Activated CD8-positive, alpha-beta T cell treated with anti-CD3 and anti-CD28 coated beads for 36 hours (primary cell): ENCODE measurements around the gene ELAVL3. TPM values are rescaled to one million over a fixed set of nuclear protein-coding genes. Genes with fewer than 3 reads are reported as not detected.

ENCODE experiments used
- ATAC-seq: fragments of 200-7000 bp; cut with Tn5 transposase; one replicate; pipeline ENCODE4 v1.10.0; 2021; ENCODE audit warnings: mild to moderate bottlenecking, moderate library complexity
- CTCF ChIA-PET: fragments of 350-600 bp; sonication (Branson Sonifier 250); formaldehyde crosslinking; loops from one replicate; lab custom pipeline; 2021; ENCODE audit warnings: antibody characterized with exemption; lab: Charles Lee
- POLR2A ChIA-PET: fragments of 350-600 bp; sonication (Branson Sonifier 250); formaldehyde crosslinking; loops from one replicate; lab custom pipeline; 2021; ENCODE audit warnings: antibody characterized with exemption; lab: Charles Lee
- DNase-seq: peaks from one replicate; pipeline ENCODE4 v3.0.0-alpha.2; 2020
- H3K27ac Mint-ChIP-seq: one replicate; pipeline ENCODE4 v1.8.0; 2021; ENCODE audit warnings: mild to moderate bottlenecking, mixed read lengths
- H3K27me3 Mint-ChIP-seq: one replicate; pipeline ENCODE4 v1.8.0; 2021; ENCODE audit warnings: mixed read lengths
- H3K36me3 Mint-ChIP-seq: one replicate; pipeline ENCODE4 v1.8.0; 2021; ENCODE audit warnings: low read depth, mixed read lengths
- H3K4me1 Mint-ChIP-seq: one replicate; pipeline ENCODE4 v1.8.0; 2021; ENCODE audit warnings: low read depth, mixed read lengths
- H3K4me3 Mint-ChIP-seq: one replicate; pipeline ENCODE4 v1.8.0; 2021; ENCODE audit warnings: mild to moderate bottlenecking, moderate library complexity, mixed read lengths
- H3K9me3 Mint-ChIP-seq: one replicate; pipeline ENCODE4 v1.8.0; 2021; ENCODE audit warnings: mixed read lengths
- intact Hi-C: fragments of 100-400 bp; cut with micrococcal nuclease; formaldehyde crosslinking; loops from one replicate; pipeline ENCODE4 v1.10.0; 2022
- total RNA-seq, 2 experiments: library from RNA; stranded (reverse); gene quantifications; one replicate each; pipeline ENCODE4 v1.2.3, GENCODE V29; 2021
- TF ChIP-seq, protein P1 (sequence below): fragments of 200-600 bp; IDR thresholded peaks from one replicate; pipeline ENCODE4 v1.8.0; 2022; ENCODE audit warnings: antibody characterized with exemption, mild to moderate bottlenecking

ELAVL3 gene
- total RNA-seq, 2 experiments from 2014 or later: not detected

DNA sequence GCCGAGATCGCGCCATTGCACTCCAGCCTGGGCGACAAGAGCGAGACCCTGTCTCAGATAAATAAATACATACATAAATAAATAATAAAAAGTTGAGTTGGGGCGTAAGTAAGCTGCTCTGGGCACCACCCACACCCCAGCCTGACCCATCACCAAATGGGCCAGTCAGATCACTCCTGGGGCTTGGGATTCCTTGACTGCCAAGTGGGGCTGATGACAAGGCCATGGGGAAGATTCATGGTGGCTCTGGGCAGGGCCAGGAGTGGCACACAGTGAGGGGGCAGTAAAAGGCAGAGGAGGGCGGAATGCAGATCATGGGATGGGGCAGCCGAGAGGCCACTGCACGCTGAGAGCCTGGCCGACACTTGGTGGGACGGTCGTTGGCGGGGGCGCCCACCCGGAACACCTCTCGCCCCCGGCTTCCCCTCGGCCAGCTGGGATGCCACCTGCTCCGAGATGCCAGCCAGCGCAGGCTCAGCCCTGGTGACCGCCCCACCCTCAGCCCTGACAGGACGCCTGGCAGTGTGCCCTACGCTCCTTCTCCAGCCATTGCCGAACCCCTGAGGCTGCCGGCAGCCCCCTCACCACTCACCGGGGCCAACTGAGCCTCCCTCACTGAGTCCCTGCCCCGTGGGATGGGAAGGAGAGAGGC is 13.9 kb upstream of the ELAVL3 start:
- Mint-ChIP-seq H3K9me3 (no peaks in the 10 kb centered on the region), H3K4me1 (no peaks in the 10 kb centered on the region)

DNA sequence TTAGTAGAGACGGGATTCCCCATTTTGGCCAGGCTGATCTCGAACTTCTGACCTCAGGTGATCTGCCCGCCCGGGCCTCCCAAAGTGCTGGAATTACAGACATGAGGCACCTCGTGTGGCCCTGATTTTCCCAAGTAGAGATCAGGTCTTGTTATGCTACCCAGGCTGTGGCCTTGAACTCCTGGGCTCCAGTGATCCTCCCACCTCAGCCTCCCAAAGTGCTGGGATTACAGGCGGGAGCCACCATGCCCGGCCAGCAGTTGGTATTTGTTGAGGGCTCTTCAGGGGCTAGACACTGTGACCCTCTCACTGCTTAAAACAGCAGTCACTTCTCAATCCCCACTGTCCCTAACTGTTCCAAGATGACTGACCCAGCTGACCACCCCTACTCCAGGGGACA is 8.5 kb upstream of the ELAVL3 start:
- intact Hi-C loops: no loop called here
- H3K27me3 Mint-ChIP-seq: no peaks in the 10 kb centered on the region
- H3K27ac Mint-ChIP-seq: no peak overlapping the region
- CTCF ChIA-PET: no interaction called here
- ATAC-seq (no peak), DNase-seq (no peak)
- H3K4me3 Mint-ChIP-seq: no peak overlapping the region
- POLR2A ChIA-PET: no interaction called here
- peaks cover 8% of the 10 kb centered on the region for H3K36me3 Mint-ChIP-seq
- TF ChIP-seq, protein P1, sequence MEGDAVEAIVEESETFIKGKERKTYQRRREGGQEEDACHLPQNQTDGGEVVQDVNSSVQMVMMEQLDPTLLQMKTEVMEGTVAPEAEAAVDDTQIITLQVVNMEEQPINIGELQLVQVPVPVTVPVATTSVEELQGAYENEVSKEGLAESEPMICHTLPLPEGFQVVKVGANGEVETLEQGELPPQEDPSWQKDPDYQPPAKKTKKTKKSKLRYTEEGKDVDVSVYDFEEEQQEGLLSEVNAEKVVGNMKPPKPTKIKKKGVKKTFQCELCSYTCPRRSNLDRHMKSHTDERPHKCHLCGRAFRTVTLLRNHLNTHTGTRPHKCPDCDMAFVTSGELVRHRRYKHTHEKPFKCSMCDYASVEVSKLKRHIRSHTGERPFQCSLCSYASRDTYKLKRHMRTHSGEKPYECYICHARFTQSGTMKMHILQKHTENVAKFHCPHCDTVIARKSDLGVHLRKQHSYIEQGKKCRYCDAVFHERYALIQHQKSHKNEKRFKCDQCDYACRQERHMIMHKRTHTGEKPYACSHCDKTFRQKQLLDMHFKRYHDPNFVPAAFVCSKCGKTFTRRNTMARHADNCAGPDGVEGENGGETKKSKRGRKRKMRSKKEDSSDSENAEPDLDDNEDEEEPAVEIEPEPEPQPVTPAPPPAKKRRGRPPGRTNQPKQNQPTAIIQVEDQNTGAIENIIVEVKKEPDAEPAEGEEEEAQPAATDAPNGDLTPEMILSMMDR: no peak
- H3K4me1 Mint-ChIP-seq: no peaks in the 10 kb centered on the region
- H3K9me3 Mint-ChIP-seq: no peaks in the 10 kb centered on the region

More for the DNA sequence above, 13.9 kb upstream of the ELAVL3 start:
- POLR2A ChIA-PET: interaction anchor here (1.0 to 1.4 kb wide), 2 partner anchors 9 to 64 kb away, joined by 3 read pairs; partner anchors contain the start of gene ELOF1
- Mint-ChIP-seq H3K27me3 (no peaks in the 10 kb centered on the region), H3K36me3 (peaks cover 12% of the 10 kb centered on the region), H3K27ac (no peak overlapping the region), H3K4me3 (no peak overlapping the region)
- intact Hi-C loops: no loop called here
- no peak for DNase-seq
- no peak for ATAC-seq
- CTCF ChIA-PET: interaction anchor here (3.2 kb wide), 1 partner anchor 12 kb away, joined by 10 read pairs; no protein-coding TSS in a partner anchor
- TF ChIP-seq, protein P1: no peak

DNA sequence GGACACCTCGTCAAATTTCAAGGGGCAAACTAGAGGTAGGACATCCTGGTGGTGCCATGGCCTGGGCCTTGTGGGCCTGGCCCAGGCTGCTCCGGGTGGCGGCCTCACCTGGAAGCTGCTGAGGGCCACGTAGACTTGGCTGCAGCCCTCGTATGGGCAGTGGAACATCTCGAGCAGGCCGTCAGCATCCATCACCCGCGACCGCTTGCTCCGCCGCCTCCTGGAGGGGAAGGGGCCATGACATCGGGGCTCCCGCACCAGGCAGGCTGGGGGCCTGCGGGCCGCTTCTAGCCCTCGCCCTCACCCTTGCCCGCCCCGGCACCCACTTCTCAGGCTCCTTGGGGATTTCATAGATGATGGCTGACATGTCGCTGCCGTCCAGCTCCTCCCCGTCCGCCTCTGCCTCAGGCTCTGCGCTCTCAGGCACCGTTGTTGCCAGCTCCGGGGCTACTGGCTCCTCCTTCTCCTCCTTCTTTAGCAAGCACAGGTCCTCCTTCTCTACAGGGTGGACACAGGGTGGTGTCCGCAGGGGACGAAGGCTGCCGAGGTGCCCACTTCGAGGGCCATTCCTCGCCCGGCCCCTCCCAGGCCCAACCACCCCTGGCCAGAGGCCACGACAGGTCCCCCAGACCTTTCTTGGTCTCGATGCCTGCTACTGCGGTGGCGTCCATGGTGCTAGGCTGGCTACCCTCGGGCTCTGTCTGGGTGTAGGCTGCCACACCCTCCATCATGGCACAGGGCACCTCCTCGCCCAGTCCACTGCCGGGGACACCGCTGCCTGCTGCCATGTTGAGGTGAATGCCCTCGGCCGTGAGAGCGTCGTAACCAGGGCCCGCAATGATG is 6.0 kb upstream of the ELAVL3 start:
- Mint-ChIP-seq H3K4me1 (peaks cover 6% of the 10 kb centered on the region), H3K9me3 (no peaks in the 10 kb centered on the region), H3K4me3 (no peak overlapping the region), H3K27ac (no peak overlapping the region), H3K36me3 (peaks cover 14% of the 10 kb centered on the region), H3K27me3 (peaks cover 2% of the 10 kb centered on the region)
- TF ChIP-seq, protein P1: no peak
- no peak for DNase-seq
- ChIA-PET POLR2A (interaction anchor here (1.1 to 1.6 kb wide), 2 partner anchors 8 to 18 kb away, joined by 3 read pairs; no protein-coding TSS in a partner anchor), CTCF (no interaction called here)
- ATAC-seq: no peak
- intact Hi-C loops: no loop called here

GRCh38 chr19:11485245-11485837 is 4.5 kb upstream of the ELAVL3 start:
- TF ChIP-seq, protein P1: no peak
- ATAC-seq (no peak), DNase-seq (no peak)
- ChIA-PET POLR2A (interaction anchor here (0.9 to 1.1 kb wide), 3 partner anchors 10 to 43 kb away, joined by 3 read pairs; partner anchors contain the start of gene ECSIT), CTCF (interaction anchor here (0.7 to 1.4 kb wide), 2 partner anchors 10 to 104 kb away, joined by 3 read pairs; no protein-coding TSS in a partner anchor)
- intact Hi-C loops: no loop called here
- Mint-ChIP-seq H3K4me1 (peaks cover 13% of the 10 kb centered on the region), H3K27ac (no peak overlapping the region), H3K36me3 (peaks cover 9% of the 10 kb centered on the region), H3K9me3 (no peaks in the 10 kb centered on the region), H3K4me3 (no peak overlapping the region), H3K27me3 (peaks cover 12% of the 10 kb centered on the region)
